HG03196 (cell line): ENCODE results near the gene WDR70.
A peak's percentile ranks its signal among the peaks of the same experiment; 100 is the strongest.

Experiments
- ATAC-seq: cut with Tn5 transposase; IDR thresholded peaks from one replicate; pipeline ENCODE4 v1.9.1; 2021; ENCODE audit not compliant: unreplicated experiment

The WDR70 gene

DNA sequence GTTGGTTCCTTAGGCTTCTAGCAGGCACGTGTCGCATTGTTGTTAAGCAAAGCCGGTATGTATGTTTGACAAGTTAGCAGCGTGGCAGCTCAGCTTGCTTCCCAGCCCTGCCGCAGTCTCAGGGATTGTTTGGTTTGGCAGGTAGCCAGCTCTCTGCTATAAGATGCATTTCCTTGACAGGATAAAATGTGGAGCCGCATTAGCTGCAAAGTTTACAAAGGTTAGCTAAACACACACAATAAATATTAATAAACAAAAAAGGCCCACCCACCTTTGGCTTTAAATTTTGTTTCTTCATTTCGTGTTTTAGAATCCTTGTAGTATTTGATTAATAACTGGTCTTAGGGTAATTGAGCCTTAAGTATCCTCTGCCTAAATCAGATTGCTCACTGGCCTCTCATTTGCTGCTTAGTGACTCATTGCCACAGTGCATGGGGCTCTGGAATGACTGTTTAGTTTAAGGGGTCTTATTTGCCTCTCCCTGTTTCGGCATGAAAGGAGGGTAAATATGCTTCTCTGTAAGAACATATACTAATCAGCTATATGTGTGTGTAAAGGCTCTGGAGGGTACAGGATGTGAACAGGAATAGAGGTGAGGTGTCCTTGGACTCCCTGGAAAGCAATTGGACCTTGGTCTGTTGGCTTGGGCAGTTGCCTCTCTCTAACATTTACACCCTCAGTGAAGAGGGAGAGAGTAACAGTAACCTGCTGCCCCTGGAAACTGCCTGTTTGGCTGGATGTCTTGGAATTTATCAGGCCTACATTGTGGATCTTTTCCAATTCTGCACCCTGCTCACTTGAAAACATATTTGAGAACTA, 338.7 kb downstream of the WDR70 start:
- ATAC-seq = no peak

DNA sequence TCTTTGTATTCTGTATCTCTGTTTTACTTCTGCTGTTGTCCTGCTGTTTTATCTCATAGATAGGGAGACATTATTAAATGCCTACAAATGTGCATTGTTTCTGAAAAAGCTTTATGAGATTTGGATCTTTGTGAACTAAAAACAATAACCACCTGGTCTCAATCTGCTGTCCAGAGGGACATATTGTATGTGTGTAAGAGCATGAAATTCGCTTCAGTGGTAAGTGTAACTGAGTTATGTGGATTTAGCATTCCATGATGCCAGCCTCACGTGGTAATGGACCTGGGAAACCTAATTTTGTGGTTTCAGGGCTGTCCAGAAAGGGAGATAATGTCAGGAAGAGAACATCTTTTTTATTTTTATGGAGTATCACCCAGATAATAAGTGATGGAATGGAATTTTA, 341.4 kb downstream of the WDR70 start:
- no peak for ATAC-seq

DNA sequence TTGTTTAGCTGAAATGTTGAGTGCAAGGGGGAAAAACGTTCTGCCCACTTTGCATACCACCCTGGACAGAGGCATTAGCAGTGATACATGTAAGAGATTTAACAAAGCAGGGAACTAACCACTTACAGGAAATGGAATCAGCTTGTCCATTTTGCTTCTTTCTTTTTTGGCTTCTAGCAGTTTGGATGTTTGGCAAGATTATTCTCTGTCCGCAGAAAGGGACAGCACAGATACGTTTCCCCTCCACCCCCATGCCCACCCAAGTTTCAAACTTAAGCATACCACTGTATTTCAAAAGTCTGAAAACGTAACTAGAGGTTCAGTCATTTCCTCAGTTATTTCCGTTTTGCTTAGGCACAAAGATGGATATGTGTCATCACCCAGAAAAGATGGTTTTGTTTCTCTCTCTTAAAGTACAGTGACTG, 342.3 kb downstream of the WDR70 start:
- peak; percentile 56 for ATAC-seq

DNA sequence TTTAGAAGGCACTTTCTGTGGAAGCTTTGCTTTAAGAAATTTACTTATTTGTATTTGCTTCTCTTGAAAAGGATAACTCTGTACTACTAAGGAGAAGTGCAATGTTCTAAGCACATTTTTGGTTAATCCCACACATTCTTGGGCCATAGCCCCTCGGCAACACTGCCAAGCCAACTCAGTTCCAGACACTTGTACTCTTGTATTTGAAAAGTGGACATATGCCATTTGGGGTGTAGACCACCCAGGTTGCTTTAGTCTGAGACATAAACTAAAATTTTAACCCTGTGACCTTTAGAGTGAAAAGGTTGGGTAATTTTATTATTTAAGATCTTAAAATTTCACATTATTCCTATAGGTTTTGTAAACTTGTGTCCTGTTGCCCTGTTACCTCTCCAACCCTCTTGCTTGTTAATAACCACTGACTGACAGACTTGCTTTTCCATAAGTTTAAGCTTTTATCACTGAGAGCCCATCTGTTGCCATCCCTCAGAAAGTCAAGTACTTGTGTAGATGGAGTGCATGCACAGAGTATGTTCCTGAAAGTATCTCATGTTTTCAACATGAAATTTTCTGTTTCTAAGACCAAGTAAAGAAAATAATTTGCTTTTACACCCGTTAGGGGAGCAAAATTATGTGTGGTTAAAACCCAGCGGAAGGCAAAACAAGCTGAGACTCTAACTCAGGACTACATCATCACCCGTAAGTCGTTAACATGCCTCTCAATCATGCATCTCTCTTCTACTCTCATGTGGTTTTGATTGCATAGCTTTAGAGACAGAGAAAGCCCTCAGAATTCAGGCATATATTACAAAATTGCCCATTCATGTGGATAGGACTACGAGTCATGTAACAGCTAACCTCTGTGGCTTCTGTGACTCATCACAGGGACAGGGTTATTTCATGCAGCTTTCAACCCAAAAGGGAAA, 343.4 kb downstream of the WDR70 start:
- peak; percentile 71 for ATAC-seq

DNA sequence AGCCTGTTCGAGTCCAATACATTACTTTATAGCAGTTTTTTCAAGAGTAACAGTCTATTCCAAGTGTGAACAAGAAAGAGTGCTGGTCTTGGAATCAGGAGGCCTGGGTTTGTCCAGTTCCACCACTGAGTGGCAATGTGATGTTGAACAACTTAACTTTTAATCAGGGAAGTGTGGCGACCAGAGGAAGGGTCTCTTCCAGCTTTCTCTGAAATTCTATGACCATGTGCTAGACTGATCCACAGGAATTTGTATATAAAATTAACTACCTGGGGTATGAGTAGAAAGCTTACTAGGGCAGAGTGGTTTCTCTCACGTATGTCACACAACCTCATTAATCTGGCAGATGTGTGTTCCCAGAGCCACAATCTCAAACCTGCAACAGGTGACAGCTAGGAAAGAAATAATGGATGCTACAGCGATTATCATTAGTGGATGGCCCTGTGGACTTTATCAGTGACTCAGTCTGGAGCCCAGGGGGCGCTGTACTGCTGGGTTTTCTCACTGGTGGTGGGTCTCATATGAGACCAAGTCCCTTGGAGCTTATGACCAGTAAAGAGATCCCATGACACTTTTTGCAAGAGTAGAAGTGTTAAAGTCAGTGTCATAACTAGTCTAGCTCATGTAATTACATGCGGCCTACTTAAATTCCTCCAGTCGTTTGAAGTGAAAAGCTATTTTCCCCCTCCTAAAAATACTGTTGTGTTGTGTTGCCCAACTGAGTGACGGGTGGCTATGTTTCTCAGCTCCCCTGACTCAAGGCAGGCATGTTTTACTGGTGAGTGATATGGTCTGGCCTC, 344.2 kb downstream of the WDR70 start:
- no peak for ATAC-seq

DNA sequence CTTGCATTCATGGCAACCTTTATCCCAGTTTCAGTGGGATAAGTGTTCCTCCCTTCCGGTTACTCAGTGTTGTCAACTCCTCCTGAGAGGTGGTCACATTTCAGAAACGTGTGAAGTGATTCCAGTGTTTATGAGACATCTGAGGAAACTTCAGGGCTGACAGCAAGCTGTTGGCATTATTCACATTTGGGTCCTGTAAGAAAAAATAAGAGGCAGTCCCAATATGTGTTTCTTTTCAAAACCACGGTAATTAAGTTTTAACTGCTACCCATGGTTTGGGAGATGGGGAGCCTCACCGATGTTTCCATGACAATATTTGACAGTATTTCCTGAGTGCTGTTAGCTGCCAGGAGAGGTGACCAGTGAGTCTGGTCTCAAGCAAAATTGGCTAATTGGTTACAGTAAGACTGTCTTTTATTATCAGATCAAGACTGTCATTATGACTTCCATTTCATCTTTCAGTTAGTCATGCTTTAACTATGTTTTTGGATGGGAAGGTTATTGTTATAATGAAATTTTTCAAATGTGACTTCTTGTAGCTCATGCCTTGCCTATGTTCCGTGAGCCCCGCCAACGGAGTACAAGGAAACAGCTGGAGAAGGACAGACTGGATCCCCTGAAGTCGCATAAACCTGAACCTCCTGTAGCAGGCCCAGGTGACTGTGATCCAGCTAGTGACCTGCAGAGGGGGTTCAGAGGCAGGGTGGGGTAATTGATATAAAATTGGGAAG, 345.4 kb downstream of the WDR70 start:
- no peak for ATAC-seq

DNA sequence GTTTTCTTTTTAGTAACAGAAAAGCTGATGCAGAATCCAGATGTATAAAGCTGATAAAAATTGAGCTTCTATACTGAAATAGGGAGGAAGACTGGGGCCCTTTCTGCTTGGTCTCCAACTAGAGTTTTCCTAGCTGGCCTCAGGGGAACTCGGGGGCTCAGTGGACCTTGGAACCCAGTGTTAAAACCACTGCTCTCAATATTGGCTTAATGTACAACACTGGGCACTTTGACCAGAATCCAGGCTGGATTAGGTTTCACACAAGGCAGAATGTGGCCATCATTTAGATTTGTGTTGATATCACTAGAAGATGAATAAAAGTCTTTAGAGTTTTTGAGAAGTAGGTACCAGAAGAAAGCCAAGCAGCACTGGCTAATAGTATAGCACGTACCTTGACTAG, 346.1 kb downstream of the WDR70 start:
- ATAC-seq = no peak

DNA sequence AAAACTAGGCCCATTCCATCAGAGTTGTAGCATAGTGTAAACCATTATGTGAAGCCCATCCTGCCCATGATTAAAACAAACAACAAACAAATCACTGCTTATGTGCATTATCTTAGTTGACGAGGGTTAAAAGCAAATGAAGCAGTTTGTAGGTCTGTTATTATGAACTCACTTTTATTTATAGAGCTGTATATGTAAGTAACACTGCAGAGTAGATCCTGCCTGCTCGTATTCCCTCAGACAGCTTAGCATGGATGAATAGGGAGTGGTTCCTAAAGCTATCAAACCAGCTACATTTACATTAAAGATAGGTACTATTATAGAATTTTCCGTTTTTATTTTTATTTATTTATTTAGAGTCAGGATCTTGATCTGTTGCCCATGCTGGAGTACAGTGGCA, 348.1 kb downstream of the WDR70 start:
- no peak for ATAC-seq

DNA sequence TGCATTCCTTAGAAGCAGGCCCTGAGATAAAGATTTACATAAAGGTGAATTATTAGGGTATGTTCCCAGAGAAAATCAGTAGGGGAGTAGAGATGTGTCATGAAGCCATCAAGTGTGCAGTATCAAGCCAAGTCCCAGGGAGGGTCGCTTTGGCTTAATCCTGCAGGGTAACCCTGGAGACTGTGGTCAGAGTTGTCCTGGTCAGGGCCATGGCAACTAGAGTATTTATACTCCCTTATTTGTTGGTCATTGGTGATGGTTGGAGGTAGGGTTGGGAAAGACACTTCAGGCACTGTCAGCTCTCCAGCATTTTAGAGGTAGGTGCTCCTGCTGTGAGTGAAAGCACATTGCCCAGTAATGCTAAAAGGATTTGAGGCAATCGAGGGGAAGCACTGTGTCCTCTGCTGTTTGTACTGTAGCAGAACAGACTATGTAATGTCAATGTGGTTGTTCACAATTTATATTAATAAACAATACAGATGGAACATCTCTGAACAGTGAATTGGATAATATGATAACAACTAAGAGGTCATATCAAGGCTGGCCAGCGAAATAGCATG, 351.9 kb downstream of the WDR70 start:
- no peak for ATAC-seq

DNA sequence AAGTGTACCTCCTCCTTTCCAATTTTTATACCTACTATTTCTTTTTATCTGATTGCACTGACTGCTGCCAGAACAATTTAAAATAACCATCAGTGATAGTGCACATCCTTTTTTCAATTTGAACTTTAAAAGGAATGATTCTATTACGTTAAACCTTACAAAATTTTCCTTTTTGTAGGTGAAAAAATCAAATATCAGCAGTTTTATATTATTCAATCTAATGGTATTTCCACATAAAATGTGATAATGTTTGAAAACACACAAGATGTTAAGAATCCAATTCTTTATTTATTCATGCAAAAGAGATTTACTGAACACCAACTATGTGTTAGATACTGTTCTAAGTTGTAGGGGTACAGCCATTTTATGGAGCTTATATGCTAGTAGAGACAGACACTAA, 355.0 kb downstream of the WDR70 start:
- ATAC-seq = no peak

DNA sequence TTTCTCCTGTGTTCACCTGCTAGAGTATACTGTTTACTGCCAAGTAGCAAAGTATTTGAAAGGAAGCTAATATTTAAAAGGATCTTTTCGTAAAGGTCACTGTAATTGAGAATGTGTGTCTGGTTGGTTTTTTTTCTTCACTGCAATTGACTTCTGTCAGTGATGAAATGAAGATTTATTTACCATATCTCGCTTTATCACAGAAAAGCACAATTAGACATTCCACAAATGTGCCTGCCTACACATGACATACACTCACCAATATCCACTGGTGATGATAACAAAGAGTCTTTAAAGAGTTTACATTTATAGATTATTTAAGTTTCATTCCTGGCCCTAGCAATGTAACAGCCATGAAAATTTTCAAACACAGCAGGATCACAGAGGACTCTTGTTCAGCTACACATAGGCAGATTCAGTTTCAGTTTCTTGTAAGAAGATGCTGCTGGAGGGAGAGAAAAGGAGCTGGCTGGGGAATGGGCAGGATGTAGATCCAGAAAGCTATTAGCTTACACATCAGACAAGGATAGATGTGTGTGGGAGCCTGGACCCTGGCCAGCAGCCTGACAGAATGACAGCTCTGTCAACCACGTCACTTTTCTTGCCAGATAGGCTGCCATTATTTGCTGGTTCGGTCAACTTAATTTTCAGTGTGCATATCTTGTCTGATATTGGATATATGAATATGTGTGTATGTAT, 356.7 kb downstream of the WDR70 start:
- no peak for ATAC-seq

DNA sequence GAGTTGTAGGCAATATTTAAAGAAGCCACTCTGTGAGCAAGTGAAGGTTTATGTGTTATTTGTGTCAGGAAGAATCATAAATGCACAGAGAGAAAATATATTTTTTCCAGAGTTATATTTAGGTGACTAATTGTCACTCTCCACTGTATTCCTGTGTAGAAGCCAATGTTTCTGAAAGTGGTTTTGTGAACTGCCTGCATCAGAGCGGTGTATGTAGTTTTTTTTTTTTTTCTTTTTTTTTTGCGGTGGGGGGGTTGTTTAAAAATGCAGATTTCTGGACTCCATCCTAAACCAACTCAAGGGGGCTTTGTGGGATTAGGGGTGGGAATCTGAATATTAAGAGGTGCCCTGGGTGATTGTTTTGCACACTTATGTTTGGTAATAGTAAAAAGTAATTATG, 357.3 kb downstream of the WDR70 start:
- no peak for ATAC-seq

DNA sequence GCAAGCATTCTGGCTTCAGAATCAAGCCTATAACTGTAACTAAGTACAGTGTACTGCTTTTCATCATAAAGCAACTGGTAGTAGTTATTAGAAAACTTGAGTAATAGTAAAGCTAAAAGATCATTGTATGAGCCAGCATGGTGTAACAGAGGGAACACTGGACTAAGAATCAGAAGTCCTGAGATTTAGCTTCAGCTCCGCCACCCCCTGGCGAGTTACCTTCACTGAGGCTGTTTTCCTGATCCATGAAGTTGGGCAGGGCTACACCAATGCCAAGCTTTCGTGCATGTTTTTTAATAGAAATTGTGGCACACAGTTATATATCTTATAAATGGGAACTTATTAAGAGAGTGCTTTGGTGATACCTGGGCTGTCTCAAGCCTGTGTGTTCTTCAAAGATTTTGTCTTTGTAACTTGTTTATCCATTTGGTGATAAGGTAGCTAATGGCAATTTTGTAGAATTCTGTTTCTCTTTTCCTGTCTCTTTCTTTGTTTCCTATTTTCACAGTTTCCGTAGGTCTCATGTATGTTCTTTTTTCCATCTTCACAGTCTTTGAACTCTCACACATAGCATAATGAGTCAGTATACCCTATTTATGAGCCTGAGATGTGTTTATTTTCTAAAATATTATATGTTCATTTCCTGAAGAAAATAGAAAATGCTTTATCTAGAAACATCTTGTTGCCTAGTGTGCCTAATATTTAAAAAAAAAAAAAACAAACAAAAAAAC, 358.4 kb downstream of the WDR70 start:
- no peak for ATAC-seq

DNA sequence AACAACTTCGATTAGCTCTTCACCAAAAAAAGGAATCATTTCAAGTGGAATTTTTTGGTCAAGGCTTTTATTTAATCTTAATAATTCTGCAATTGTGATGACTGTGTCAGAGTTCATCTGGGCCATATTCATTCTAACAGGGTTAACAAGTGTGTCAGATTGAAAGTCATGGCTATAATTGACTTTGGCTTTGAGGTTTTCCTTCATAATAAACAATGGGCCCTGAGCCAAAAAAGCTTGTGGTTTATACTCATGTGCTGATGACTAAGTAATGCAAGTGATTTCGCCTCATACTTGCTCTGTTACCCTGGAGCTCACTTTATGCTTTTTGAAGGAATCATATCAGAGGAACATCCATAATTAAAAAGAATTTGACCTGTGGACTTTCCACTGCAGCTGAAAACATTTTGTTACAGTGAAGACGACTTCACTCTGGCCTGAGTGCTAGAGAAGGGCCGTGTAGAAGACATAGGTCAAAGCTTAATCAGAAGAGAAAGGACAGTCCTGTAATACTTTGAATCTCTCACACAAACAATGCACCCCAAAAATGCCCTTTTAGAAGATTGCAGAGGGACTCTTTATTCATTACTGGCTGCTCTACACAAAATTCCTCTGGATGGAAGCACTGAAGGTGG, 359.1 kb downstream of the WDR70 start:
- ATAC-seq = peak; percentile 84

DNA sequence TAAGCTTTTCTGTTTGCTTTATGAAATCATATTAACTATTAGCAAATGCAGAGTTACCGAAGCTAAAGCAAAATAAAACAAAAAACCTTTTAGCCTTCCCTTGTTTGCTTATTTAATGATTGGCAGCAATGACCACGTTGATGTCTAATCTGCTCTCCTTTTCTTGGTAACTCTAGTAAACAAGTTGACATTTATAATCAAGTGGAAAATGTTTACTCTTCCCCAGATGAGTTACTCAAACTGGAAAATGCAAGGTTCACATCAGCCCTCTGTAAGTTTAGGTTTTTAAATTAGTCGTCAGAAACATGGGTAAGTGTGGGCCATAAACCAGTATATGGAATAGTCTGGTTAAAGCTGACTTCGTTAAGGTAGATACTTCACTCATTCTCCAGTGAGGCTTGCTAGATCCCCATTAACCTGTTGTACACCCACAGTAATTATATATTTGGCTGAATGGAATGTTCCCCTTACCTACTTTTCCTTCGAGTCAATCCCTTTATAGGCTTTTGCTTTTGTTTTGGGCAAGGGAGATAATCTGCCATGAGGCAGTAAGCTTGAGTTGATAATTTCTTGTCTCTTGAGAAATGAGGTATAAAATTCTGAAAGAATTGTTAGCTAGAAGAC, 359.9 kb downstream of the WDR70 start:
- no peak for ATAC-seq

DNA sequence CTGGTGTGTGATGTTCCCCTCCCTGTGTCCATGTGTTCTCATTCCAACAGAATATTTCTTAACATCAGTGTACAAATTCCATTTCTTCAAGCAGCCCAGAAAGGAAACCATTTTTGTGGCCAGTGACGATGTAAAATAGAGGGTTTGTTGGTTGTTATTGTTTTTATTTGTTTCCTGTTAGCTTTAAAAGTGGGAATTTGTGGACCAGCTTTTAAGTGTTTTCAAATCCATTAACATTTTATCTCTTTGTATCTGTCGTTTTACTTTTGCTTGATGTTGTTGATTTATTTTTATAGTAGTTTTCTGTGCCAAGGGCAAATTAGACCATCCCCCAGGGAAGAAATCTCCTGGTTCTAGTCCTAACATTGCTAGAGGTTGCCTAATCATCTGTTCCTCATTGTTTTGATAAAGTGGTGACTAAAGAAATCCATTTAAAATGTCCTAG, 360.7 kb downstream of the WDR70 start:
- no peak for ATAC-seq

DNA sequence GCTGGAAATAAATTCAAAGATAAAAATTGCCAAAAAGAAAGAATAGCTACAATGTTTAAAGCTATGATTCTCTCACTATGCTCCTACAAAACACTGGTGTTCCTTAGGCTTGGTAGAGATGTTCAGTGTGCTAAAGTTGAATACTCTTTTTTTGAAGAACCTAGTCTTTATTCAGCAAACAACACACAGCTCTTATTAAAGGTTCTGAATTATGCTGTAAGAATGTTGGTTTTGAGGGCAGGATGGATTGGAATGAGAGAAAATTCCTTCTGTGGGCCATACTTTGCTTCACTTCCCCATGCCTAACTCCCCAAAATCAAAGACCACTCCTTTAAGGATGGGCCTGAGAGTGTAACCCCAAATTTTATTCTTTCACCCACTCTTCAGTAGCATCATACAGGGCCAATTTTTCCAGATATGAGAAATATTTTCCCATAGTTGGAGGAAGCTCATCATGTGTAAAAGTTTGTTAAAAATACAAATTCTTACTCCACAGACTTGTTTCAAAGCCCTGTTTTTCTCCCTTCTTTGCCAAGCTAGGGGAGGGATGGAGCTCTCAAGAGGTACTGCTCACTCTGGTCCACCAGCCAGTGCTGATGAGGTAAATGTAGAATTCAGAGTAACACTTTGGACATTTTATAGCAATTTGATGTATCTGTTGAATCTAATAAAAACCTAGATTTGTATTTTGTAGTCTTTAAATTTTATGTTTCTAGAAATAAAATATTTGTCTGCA, 361.4 kb downstream of the WDR70 start:
- no peak for ATAC-seq
